22Rv1 (cell line): Measurements from ENCODE around the gene TTLL8.

ENCODE experiments used
- H3K27ac ChIP-seq: fragments of 450-650 bp; 2 replicates; pipeline ENCODE4 v1.5.1; 2017
- ZFX ChIP-seq: fragments of 450-650 bp; IDR thresholded peaks from 2 replicates; pipeline ENCODE4 v1.6.1; 2017; ENCODE audit warnings: antibody characterized with exemption, borderline replicate concordance
- TF ChIP-seq, protein P1 (sequence below): fragments of 450-650 bp; IDR thresholded peaks from 2 replicates; pipeline ENCODE4 v1.5.1; 2017; ENCODE audit warnings: mild to moderate bottlenecking

Gene TTLL8

DNA sequence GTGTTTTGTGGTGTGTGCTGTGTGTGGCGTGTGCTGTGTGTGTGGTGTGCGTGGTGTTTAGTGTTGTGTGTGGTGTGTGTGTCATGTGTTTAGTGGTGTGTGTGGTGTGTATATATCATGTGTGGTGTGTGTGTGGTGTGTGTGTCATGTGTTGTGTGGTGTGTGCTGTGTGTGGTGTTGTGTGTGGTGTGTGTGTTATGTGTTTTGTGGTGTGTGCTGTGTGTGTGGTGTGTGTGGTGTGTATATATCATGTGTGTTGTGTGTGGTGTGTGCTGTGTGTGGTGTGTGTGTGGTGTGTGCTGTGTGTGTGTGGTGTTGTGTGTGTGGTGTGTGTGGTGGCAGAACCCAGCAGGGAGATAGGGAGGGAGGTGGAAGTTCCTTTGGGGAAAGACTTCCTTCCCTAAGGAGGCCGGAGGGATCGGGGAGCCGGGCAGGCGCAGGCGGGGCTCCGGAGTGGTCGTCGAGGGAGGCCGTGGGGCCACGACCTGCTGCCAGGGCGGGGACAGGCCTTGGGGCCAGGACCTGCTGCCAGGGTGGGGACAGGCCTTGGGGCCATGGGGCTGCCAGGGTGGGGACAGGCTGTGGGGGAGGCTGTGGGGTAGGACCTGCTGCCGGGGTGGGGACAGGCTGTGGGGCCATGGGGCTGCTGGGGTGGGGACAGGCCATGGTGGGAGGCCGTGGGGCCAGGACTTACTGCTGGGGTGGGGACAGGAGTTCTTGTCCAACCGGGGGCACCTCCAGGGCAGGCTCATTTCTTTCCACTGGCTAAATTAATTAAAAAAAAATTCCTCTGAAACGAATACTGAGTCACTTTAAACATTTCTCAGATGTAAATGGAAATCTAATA lies 82.3 kb downstream of the TTLL8 start:
- no peak for TF ChIP-seq ZFX
- TF ChIP-seq, protein P1, sequence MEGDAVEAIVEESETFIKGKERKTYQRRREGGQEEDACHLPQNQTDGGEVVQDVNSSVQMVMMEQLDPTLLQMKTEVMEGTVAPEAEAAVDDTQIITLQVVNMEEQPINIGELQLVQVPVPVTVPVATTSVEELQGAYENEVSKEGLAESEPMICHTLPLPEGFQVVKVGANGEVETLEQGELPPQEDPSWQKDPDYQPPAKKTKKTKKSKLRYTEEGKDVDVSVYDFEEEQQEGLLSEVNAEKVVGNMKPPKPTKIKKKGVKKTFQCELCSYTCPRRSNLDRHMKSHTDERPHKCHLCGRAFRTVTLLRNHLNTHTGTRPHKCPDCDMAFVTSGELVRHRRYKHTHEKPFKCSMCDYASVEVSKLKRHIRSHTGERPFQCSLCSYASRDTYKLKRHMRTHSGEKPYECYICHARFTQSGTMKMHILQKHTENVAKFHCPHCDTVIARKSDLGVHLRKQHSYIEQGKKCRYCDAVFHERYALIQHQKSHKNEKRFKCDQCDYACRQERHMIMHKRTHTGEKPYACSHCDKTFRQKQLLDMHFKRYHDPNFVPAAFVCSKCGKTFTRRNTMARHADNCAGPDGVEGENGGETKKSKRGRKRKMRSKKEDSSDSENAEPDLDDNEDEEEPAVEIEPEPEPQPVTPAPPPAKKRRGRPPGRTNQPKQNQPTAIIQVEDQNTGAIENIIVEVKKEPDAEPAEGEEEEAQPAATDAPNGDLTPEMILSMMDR = no peak
- peak overlapping the region; percentile 33; the same call in 1 of the 2 replicates for H3K27ac ChIP-seq

DNA sequence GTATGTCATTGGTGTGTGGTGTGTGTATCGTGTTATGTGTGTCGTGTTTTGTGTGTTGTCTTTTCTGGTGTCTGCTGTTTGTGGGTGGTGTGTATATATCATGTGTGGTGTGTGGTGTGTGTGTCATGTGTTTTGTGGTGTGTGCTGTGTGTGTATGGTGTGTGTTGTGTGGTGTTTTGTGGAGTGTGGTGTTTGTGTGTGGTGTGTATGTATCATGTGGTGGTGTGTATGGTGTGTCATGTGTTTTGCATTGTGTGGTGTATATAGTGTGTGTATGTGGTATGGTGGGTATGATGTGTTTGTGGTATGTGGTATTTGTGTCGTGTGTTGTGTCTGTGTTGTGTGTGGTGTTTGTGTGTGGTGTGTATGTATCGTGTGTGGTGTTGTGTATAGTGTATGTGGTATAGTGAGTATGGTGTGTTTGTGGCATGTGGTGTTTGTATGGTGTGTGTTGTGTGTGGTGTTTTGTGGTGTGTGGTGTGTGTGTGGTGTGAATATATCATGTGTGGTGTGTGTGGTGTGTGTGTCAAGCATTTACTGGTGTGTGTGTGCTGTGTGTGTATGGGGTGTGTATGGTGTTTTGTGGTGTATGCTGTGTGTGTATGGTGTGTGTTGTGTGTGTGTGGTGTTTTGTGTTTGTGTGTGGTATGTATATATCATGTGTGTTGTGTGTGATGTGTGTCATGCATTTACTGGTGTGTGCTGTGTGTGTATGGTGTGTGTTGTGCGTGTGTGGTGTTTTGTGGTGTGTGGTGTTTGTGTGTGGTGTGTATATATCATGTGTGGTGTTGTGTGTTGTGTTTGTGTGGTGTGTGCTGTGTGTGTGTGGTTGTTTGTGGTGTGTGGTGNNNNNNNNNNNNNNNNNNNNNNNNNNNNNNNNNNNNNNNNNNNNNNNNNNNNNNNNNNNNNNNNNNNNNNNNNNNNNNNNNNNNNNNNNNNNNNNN lies 84.8 kb downstream of the TTLL8 start:
- TF ChIP-seq, protein P1 = no peak
- no peak for TF ChIP-seq ZFX
- H3K27ac ChIP-seq = no peak overlapping the region

DNA sequence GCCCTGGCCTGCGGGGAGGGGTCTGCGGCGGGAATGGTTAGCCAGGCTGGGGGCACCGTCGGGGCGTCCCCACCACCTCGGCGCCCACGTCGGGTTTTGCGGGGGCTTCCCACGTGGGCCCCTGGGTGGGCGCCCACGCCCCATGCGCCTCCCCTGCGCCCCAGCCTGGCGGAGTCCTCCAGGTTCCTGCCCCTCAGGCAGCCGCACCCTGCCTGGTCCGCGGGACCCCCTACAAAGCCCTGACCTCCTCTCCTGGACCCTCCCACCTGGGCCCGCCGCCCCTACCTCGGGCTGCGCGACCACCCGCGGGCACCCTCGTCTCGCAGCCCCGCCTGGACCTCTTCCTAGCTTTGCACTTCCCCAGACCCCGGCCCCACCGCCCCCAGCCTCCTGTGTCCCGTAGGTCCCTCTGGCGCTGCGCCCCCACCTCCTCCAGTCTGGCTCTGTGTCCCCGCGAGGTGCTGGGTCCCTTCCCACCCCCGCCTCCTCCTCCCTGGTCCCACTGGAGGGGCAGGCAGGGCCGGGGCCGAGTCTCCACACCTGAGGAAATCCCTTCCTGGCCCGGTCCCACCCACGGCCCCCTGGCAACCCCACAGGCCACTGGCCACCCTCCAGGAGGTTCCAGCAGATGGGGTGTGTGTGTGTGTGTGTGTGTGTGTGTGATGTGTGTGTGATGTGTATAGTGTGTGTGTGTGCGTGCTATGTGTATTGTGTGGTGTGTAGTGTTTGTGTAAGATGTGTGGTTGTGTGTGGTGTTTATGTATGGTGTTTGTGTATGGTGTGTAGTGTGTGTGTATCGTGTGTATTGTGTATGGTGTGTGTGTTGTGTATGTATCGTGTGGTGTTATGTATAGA lies 85.7 kb downstream of the TTLL8 start:
- H3K27ac ChIP-seq = no peak overlapping the region; the same call in 1 of the 2 replicates
- TF ChIP-seq ZFX = no peak
- TF ChIP-seq, protein P1 = no peak

DNA sequence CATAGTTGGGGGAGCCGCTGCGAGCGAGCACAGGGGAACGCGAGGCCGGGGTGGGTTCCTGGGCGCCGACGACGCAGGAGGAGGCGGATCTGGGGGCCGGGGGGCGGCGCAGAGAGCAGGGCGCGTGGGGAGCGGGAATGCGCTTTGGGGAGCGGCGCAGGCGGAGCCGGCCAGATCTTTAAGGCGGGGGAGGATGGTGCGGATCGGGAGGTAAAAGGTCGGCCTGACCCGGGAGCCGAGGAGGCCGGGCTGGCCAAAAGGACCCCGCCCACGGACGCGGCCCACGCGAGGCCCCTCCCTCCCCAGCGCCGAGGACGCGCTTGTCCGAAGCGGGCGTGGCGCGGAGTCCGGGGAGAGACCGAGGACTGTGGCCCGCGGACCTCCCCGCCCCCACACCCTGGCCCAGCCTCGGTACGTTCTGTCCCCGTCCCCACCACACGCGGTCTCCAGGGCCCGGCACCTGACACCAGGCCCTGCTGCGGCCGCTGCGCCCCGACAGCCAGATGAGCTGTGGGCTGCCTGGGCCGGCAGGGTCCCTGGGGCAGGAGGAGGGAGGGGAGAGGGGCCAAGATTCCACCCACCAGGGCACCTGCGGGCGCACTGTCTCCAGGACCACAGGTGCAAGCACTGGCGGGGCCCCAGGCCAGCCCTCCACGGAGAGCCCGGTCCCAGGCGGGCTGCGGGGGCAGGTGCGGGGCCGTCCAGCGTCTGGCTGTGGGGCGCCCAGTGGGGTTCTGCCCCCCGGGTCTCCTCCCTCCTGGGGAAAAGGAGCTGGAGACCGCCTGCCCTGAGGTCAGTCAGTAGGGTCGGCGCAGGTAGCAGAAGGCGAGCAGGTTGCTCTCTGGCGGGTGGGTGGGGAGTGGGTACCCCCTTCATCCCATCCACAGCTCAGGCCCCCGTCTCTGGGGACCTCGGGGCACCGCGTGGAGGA lies 86.6 kb downstream of the TTLL8 start:
- peak overlapping the region; percentile 98 for H3K27ac ChIP-seq
- TF ChIP-seq ZFX = no peak
- TF ChIP-seq, protein P1 = no peak

DNA sequence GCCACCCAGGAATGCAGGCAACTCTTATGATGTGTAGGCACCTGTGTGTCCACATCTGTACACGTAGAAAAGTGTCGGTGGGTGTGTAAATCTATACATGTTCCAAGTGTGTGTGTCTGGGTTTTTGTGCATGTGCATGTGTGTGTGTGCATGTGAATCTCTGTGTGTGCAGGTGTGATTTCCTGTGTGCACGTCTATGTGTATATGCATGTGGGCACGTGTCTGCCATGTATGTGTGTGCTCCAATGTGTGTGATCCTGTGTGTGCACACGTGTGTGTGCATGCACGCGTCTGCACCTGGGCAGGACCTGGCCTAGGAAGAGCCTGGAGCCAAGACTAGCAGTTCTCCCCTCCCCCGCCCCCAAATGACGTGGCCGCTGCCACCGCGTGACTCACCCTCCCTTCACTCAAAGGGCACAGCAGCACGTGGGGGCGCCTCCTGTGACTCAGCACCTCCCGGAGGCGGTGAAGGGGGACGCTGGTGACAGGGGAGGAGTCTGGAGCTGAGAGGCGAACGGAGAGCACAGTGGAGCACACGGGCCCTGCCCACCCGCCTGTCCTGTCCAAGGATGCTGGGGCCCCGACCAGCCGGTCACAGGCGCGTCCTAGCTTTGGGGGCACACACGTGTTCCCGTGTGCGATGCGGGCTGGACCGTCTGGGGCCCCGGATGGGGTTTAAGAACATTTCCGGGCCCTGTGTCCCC lies 87.4 kb downstream of the TTLL8 start:
- H3K27ac ChIP-seq = peak overlapping the region; percentile 98
- TF ChIP-seq ZFX = no peak
- TF ChIP-seq, protein P1 = no peak
